ENCODE measurements around the gene RNASEH2B.

RNASEH2B gene

DNA sequence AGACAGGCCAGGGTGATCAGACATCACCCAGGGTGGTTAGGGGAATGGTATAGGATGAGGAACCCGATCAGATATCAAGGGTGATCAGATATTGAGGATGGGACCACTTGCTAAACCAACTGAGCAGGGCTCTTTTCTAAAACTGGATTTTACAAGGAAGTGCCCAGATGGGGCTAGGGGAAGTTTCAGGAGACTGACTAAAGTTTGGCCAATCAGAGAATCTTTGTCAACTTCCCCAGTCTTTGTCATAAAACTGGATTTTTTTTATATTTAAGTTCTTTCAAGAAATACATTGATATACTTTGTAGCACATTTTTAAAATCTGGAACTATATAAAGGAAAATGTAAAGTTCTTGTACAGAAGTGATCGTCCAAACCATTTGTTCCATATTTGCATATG lies 35.6 kb upstream of the RNASEH2B start:
- DNase-seq (ENCODE audit: low read depth): no peak
- TF ChIP-seq, protein P1, sequence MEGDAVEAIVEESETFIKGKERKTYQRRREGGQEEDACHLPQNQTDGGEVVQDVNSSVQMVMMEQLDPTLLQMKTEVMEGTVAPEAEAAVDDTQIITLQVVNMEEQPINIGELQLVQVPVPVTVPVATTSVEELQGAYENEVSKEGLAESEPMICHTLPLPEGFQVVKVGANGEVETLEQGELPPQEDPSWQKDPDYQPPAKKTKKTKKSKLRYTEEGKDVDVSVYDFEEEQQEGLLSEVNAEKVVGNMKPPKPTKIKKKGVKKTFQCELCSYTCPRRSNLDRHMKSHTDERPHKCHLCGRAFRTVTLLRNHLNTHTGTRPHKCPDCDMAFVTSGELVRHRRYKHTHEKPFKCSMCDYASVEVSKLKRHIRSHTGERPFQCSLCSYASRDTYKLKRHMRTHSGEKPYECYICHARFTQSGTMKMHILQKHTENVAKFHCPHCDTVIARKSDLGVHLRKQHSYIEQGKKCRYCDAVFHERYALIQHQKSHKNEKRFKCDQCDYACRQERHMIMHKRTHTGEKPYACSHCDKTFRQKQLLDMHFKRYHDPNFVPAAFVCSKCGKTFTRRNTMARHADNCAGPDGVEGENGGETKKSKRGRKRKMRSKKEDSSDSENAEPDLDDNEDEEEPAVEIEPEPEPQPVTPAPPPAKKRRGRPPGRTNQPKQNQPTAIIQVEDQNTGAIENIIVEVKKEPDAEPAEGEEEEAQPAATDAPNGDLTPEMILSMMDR (IDR thresholded peaks at IDR 0.05; ENCODE audit: low read depth, low read length, missing control alignments): no peak

DNA sequence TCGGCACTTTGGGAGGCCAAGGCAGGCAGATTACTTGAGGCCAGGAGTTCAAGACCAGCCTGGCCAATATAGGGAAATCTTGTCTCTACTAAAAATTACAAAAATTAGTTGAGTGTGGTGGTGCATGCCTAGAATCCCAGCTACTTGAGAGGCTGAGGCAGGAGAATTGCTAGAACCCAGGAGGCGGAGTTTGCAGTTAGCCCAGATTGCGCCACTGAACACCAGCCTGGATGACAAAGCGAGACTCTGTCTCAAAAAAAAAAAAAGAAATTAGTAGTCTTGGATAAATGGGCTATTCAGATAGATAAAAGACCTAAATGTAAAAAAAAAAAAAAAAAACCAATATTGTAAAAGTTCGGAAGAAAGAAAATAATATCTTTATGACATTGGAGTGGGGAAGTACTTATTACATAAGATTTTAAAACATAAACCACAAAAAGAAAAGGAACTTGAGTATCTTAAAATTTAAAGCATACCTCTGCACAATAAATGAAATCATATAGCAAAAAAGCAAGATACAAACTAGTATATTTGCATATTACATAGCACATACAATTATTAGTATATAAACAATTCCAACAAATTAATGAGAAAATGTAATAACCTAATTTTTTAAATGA lies 26.7 kb upstream of the RNASEH2B start:
- TF ChIP-seq, protein P1 (IDR thresholded peaks at IDR 0.05; ENCODE audit: low read depth, low read length, missing control alignments): no peak
- no peak overlapping the region for H3K4me3 ChIP-seq (ENCODE audit: low read depth, low read length)
- DNase-seq (ENCODE audit: low read depth): no peak

More for the DNA sequence above, 35.6 kb upstream of the RNASEH2B start:
- H3K4me3 ChIP-seq (ENCODE audit: low read depth, low read length): no peak overlapping the region

DNA sequence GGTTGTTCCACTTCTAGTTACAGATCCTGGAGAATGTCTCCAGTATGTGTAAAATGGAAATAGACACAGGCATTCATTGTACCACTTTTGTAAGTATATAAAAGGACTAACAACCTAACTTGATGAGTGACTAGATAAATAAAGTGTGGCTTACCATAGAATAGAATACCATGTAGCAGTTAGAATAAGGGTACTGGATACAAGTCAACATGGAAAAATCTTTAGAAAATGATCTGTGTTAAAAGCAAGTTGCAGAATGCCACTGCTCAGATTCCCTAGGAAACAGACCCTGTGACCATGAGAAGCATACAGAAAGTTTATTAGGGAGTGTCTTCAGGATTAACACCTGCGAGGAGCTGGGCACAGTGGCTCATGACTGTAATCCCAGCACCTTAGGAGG lies 25.9 kb upstream of the RNASEH2B start:
- DNase-seq (ENCODE audit: low read depth): no peak
- TF ChIP-seq, protein P1 (IDR thresholded peaks at IDR 0.05; ENCODE audit: low read depth, low read length, missing control alignments): no peak
- H3K4me3 ChIP-seq (ENCODE audit: low read depth, low read length): no peak overlapping the region

DNA sequence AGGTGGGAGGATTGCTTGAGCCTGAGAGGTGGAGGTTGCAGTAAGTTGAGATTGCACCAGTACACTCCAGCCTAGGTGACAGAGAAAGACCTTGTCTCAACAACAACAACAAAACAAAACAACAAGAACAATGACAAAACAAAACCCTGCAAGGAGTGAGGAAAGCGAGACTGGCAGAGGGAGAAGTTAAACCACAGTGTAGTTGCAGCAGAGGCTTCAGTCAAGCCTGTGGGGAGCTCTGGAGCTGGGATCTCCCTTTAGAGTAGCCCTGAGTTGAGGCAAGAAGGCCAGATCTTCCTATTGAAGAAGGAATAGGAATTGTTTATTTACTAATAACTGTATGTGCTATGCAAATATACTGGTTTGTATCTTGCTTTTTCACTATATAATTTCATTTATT lies 25.3 kb upstream of the RNASEH2B start:
- DNase-seq (ENCODE audit: low read depth): no peak
- no peak overlapping the region for H3K4me3 ChIP-seq (ENCODE audit: low read depth, low read length)
- TF ChIP-seq, protein P1 (IDR thresholded peaks at IDR 0.05; ENCODE audit: low read depth, low read length, missing control alignments): no peak

DNA sequence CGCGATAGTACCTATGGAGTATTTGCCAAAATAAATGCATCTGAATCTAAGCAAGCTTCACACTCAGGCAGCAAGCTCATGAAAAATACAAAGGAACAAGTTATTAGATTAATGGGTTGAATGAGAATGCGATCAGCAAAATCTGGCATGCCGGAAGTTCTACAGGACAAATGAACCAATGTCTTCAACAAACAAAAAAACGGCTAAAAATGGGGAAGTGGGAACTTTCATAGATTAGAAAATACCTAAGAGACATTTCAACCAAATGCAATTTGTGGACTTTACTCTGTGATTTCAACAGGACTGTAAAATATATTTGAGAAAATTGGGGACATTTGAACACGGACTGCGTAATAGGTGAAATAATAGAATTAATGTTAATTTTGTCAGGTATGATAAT lies 22.4 kb upstream of the RNASEH2B start:
- TF ChIP-seq, protein P1 (IDR thresholded peaks at IDR 0.05; ENCODE audit: low read depth, low read length, missing control alignments): no peak
- no peak overlapping the region for H3K4me3 ChIP-seq (ENCODE audit: low read depth, low read length)
- no peak for DNase-seq (ENCODE audit: low read depth)

DNA sequence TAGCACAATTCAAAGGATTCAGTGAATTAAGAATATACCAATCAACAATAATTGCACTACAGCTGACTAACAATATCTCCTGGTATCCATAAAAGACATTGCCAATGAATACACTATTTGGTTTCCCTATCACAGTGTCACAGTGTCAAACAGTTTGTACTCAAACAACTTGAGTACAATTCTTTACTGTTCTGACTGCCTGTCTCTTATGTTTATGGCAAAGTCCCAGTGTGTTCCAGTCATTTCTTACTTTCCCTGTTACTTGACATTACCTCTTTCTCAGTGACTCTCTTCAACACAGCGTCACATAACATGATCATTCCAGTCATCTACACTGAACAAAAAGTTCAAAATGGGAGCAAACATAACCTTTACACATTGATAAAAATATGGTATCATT lies 21.2 kb upstream of the RNASEH2B start:
- H3K4me3 ChIP-seq (ENCODE audit: low read depth, low read length): no peak overlapping the region
- TF ChIP-seq, protein P1 (IDR thresholded peaks at IDR 0.05; ENCODE audit: low read depth, low read length, missing control alignments): no peak
- DNase-seq (ENCODE audit: low read depth): no peak

DNA sequence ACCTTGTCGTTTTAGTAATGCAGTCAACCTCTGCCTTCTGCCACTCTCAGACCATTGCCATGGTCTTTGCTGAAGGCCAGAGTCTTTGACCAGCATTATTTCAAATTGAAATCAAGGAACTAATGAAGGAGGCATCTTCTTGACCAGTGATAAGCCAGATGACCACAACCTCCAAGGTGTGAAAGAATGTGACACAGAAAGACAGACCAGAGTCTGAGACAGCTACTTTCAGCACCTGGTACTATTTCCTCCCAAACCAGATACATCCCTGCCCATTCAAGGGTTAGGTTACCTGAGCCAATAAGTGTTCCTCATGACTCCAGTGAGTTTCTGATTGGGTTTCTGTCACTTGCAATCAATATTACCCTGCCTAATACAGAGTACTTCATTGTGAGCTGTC lies 20.3 kb upstream of the RNASEH2B start:
- TF ChIP-seq, protein P1 (IDR thresholded peaks at IDR 0.05; ENCODE audit: low read depth, low read length, missing control alignments): no peak
- no peak for DNase-seq (ENCODE audit: low read depth)

More for the DNA sequence above, 20.3 kb upstream of the RNASEH2B start:
- H3K4me3 ChIP-seq (ENCODE audit: low read depth, low read length): no peak overlapping the region
